C4-2B (cell line): ENCODE measurements around the gene PNMA8A.

Experiments
- ZFX ChIP-seq: fragments of 450-650 bp; IDR thresholded peaks from 2 replicates; pipeline ENCODE4 v1.6.1; 2017
- TF ChIP-seq, protein P1 (sequence below): fragments of 450-650 bp; conservative IDR thresholded peaks from 2 replicates; pipeline ENCODE4 v1.5.1; 2017; ENCODE audit warnings: mild to moderate bottlenecking

DNA sequence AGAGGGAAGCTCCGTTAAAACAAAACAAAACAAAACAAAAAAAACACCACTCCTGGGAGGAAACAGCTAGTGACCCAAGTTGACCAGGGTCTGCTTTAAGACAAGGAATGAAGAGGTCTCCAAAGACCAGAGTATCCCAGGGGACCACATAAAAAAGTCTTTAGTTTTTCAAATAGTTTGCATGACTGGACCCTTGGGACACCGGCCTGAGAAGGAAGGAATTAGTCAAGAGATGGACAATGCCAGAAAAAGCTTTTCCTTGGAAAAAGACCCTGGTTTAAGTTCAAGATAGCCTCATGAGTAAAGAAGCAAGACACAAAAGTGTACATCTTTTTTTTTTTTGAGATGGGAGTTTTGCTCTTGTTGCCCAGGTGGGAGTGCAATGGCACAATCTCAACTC lies 36.8 kb upstream of the PNMA8A start:
- TF ChIP-seq, protein P1, sequence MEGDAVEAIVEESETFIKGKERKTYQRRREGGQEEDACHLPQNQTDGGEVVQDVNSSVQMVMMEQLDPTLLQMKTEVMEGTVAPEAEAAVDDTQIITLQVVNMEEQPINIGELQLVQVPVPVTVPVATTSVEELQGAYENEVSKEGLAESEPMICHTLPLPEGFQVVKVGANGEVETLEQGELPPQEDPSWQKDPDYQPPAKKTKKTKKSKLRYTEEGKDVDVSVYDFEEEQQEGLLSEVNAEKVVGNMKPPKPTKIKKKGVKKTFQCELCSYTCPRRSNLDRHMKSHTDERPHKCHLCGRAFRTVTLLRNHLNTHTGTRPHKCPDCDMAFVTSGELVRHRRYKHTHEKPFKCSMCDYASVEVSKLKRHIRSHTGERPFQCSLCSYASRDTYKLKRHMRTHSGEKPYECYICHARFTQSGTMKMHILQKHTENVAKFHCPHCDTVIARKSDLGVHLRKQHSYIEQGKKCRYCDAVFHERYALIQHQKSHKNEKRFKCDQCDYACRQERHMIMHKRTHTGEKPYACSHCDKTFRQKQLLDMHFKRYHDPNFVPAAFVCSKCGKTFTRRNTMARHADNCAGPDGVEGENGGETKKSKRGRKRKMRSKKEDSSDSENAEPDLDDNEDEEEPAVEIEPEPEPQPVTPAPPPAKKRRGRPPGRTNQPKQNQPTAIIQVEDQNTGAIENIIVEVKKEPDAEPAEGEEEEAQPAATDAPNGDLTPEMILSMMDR: no peak
- TF ChIP-seq ZFX: no peak
